OCI-M1 (cell line): ENCODE results near the gene HUWE1.
"Not testable (repeated sequence)": the region's sequence is repeated elsewhere in the genome, so short reads cannot be mapped to it uniquely, and the experiment has no call there.

Experiments used
- DNase-seq: peaks from one replicate; lab custom pipeline; 2025; lab: John Stamatoyannopoulos, UW

HUWE1 gene, protein sequence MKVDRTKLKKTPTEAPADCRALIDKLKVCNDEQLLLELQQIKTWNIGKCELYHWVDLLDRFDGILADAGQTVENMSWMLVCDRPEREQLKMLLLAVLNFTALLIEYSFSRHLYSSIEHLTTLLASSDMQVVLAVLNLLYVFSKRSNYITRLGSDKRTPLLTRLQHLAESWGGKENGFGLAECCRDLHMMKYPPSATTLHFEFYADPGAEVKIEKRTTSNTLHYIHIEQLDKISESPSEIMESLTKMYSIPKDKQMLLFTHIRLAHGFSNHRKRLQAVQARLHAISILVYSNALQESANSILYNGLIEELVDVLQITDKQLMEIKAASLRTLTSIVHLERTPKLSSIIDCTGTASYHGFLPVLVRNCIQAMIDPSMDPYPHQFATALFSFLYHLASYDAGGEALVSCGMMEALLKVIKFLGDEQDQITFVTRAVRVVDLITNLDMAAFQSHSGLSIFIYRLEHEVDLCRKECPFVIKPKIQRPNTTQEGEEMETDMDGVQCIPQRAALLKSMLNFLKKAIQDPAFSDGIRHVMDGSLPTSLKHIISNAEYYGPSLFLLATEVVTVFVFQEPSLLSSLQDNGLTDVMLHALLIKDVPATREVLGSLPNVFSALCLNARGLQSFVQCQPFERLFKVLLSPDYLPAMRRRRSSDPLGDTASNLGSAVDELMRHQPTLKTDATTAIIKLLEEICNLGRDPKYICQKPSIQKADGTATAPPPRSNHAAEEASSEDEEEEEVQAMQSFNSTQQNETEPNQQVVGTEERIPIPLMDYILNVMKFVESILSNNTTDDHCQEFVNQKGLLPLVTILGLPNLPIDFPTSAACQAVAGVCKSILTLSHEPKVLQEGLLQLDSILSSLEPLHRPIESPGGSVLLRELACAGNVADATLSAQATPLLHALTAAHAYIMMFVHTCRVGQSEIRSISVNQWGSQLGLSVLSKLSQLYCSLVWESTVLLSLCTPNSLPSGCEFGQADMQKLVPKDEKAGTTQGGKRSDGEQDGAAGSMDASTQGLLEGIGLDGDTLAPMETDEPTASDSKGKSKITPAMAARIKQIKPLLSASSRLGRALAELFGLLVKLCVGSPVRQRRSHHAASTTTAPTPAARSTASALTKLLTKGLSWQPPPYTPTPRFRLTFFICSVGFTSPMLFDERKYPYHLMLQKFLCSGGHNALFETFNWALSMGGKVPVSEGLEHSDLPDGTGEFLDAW (N-terminal part only)

DNA sequence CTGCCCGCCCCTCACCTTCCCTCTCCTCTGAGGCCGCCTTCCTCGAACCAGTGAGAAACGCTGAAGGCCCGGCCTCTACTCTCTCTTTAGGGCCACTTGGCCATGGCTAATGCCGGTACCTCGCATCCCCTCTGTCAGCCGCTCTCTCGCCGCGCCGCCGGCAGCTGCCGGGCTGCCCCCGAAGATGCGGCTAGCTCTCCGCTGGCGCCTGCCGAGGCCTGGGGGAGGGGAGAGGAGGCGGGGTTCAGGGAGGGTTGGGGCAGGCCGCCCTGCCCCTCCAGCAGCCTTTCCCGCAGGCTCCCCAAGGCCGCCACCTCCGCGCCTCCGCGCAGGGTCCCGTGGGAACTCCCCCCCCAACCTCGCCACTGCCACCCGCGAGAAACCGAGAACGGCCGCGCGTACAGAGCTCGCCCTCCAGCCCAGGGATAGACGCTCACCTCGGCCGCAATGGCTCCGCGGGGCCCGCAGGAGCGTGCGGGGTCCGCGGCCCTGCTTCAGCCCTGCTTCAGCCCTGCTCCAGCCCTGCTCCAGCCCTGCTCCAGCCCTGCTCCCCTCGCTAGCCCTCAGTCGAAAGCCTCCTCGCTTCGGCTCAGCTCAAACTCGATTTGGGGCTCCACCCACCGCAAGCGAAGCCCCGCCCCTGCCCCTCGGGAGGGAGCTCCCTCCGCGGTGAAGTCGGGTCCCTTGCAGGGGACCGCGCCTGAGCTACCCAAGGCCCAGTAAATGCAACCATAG lies at the start of gene HUWE1:
Gene HUWE1 (minus strand): TSS at position 569 of the 735 bp plus-strand sequence. CDS start 32,612 bp downstream, outside the sequence.
- DNase-seq, result peak; percentile 88

DNA sequence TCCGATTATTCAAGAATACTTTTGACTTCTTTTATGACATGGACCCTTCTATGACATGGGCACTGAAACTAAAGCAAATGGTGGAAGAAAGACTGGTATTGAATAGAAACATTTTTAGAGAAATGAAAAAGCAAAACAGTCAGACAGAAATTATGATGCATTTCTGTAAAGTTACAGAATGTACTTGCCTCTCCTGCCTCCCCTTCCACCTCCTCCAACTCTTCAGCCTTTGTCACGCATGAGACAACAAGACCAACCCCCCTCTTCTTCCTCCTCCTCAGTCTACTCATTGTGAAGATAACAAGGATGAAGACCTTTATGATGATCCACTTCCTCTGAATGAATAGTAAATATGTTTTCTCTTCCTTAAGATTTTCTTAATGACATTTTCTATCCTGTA lies 46.3 kb upstream of the HUWE1 start:
- no peak for DNase-seq

DNA sequence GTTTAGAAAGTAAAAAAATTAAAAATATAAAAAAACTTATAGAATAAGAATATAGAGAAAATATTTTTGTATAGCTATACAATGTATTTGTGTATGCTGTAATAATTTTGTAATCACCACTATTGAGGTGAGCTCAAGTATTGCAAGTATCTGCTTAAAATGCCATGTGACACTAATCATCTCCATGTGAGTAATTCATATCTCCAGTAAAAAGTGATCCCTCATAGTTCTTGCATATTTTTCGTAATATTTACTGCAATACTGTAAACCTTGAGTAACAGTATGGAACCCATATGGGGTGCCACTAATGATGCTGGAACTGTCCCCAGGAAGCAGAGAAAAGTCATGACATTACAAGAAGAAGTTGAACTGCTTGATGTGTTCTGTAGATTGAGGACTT lies 43.2 kb upstream of the HUWE1 start:
- no peak for DNase-seq

DNA sequence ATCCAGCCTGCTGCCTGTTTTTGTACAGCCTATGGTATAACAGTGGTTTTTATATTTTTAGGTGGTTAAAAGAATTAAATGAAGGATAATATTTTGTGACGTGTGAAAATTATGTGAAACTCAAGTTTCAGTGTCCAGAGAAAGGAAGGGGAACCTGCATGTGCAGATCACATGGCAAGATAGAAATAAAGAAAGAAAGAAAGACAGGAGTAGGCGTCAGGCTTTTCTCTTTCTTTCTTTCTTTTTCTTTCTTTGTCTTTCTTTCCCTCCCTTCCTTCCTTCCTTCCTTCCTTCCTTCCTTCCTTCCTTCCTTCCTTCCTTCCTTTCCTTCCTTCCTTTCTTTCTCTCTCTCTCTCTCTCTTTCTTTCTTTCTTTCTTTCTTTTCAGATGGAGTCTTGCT lies 42.0 kb upstream of the HUWE1 start:
- no peak for DNase-seq

DNA sequence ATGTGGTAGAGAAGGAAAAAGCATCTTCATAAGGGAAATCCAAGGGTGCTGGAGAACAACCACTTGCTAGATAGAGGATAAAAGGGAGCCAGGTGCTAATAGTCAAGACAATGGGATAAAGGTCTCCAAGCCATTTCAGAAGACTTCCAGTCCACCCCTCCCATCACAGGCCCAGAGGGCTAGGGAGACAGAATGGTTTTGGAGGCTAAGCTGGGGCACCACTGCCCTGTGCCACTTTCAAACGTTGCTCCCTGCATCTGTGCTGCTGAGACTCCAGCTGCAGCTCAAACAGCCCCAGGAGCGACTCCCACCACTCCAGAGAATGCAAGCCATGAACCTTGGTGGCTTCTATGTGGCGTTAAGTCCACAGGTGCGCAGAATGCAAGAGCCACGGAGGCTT lies 38.4 kb upstream of the HUWE1 start:
- DNase-seq, result no peak

DNA sequence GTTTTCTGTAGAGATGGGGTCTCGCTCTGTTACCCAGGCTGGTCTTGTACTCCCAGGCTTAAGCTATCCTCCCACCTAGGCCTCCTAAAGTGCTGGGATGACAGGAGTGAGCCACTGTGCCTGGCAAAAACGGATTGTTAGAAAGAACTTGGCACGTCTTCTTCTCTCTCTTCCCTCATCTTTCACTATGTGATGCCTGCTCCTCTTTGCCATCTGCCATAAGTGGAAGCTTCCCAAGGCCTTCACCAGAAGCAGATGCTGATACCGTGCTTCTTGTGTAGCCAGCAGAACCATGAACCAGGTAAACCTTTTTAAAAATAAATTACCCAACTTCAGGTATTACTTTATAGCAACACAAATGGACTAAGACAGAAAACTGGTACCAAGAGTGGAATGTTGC lies 36.9 kb upstream of the HUWE1 start:
- no peak for DNase-seq

DNA sequence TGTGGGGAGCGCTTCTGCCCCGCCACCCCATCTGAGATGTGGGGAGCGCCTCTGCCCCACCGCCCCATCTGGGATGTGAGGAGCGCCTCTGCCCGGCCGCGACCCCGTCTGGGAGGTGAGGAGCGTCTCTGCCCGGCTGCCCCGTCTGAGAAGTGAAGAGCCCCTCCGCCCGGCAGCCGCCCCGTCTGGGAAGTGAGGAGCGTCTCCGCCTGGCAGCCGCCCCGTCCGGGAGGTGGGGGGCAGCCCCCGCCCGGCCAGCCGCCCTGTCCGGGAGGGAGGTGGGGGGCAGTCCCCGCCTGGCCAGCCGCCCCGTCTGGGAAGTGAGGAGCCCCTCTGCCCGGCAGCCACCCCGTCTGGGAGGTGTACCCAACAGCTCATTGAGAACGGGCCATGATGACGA lies 35.1 kb upstream of the HUWE1 start:
- not testable (repeated sequence) for DNase-seq

DNA sequence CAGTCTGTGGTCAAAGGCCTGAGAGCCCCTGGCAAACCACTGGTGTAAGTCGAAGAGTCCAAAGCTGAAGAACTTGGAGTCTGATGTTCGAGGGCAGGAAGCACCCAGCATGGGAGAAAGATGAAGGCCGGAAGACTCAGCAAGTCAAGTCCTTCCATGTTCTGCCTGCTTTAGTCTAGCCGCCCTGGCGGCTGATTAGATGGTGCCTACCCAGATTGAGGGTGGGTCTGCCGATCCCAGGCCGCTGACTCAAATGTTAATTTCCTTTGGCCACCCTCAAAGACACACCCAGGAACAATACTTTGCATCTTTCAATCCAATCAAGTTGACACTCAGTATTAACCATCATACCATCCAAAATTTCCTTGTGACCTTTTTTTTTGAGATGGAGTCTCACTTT lies 33.1 kb upstream of the HUWE1 start:
- not testable (repeated sequence) for DNase-seq

DNA sequence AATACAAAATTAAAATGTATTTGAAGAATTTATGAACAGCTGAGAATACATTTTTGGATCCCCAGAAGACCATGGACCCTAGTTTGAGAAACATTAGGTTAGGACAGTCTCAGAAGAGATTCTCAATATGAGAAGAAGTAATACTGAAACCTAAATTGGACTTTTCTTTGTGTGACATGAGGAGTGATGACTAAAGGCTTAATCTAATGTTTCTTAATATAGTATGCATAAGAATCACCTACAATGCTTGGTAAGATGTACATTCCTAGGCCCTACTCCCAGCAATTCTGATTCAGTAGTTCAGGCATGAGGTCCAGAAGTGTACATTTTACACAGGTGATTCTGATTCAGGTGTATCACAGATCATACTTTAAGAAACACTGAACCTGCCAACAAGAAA lies 31.6 kb upstream of the HUWE1 start:
- DNase-seq, result no peak

DNA sequence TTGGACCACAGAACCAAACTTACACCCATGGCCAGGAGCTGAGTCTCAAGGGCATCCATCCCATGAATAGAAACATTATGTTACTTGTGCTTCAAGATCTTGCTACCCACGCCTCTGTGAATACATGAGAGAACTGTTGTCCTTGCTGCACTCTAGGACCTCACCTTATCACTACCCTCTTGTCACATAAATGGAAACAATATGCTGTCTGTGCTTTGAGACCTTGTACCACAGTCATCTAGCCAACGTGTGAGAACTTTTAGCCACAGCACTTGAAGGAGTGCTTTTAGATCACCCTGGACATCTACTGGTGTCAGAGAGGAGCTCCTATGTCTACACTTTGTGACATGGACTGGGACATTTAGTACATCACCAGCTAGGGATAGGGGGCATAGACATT lies 30.7 kb upstream of the HUWE1 start:
- no peak for DNase-seq

DNA sequence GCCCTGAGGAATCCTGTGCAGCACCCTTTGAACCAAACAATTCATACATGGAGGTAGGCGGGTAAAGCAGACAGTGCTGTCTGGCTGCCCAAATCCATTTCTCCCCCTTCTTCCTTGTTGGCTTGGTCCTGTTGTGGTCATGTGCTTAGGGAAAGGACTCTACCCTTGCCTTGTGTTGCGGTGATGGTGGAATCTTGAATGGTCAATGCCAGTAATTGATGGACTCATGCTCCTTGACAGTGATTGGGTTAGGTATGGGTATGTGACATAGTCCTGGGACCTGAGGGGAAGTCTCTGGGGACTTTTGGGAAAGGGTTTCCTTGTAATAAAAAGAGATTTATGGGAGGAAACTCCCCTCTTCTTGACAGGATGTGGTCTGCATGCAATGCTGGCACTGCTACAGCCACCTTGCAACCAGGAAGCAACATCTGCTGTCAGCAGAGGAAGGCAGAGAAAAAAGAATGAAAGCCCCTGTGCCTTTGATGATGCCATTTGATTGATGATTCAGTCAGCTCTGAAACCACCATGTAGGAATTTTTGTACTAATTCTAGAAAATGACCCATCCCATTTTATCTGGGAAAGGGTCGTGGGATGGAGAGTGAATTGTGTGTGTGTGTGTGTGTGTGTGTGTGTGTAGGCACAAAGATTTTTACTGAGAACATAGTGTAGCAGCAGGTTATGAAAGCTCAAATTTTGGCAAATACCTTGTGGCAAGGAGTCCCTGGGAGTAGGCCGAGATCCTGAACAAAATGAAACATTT lies 30.0 kb upstream of the HUWE1 start:
- no peak for DNase-seq

DNA sequence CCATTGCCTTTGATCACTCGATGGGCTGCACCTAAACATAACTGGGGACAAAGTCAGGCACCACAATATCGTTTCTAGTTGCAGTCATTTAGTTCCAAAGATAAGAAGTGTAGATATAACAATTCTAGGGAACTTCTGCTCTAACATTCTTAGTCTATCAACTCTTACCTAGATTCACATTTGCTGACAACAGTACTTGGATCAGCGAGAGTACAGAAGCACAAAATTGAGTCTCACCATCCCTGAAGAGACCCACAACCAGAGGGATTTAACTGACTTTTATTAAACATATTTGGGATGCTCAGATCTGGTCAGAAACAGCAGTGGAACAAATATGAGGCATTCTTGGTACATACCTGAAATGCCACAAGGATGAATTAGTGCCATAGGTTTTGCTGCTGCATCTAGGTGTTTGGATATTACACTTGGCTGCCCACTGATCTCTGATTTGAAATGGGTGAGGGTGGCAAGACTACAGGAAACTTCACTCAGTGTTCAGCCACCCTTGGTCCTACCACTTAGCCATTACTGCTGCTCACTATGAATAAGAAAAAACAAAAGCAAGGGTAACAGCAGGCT lies 28.9 kb upstream of the HUWE1 start:
- no peak for DNase-seq

DNA sequence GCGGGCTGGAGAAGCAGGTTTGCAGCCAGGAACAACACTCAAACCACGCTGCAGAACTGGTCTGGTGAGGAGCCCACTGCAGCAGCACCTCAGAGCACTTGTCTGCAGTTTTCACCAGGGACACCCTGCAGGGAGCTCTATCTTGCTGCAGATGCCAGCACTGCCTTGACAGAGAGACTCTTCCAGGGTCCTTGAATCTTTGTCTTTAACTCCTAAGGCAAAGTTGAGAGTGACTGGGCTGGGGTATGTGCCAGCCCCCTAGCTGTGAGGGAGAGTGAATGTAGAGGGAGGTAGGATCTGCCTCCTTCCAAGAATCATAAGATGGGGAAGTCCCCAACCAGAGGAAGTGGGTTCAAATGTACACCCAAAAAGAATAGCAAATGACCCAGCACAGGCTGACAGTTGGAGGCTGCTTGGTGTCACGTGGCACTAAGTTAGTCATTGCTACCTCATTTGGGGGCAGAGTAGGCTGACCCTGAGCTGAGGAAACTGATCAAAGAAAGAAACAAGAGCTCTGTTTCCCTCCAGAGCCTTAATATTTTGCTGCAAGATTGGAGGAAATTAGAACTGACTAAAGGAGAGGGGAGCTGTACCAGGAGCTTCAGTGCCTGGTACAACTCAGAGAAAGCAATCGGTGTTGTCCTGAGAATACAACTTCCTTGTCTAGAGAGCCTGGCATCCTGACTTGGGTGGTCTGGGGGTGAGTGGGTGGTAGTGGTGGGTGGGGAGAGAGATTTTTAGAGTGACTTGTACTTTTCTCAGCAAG lies 28.2 kb upstream of the HUWE1 start:
- peak; percentile 81 for DNase-seq

DNA sequence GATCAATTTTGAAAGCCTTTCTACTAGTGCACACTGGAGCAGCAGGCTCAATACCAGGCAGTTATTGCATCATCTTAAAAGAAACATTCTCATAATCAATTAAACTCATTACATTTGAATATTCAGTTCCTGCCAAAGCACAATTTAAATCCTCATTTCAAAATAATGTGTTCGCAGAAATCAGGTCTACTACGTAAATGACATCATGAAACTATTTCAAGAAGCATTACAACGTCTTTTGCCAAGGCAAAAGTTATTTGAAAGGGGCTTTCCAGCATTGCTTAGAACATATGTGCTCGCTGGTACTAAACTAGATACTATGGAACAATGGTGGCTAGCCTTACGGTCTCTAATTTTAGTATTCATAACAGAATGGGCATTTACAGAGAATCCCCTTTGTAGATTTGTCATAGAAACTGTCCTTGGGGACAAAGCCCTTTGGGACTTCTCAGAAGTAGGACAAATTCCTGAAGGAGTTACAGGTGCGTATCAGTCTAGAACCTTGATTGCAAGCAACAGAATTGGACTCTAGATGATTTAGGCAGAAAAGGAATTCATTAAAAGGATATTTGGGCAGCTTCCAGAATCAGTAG lies 27.6 kb upstream of the HUWE1 start:
- DNase-seq, result peak; percentile 39

DNA sequence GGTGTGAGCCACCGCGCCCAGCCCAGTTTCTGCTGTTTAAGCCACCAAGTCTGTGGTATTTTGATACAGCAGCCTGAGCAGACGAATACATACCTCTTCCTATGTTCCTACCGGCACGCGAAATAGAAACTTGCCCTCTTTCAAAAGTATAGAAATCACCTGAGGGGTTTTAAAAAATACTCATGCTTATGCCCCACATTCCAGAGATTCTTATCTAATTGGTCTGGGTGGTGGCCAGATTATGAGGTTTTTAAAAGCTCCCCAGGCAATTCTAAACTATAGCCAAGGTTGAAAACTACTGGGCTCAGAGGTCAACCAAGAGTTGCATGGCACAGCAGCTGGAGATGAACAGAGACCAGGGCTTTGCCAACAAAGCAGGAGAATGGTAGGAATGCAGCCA lies 24.9 kb upstream of the HUWE1 start:
- no peak for DNase-seq

DNA sequence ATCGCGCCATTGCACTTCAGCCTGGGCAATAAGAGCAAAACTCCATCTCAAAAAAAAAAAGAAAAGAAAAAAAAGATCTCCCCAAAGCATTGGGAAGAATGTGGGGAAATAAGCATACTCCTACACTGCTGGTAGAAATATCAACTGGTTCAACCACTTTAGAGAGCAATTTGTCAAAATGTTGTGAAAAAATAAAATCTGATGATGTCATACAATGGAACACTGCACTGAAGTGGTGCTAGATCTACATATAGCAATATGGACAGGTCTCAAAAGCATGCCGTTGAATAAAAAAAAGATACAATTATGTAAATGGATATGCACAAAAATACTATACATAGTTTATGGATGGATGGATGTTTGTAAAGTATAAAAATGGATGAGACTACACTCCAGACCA lies 18.3 kb upstream of the HUWE1 start:
- DNase-seq, result no peak

DNA sequence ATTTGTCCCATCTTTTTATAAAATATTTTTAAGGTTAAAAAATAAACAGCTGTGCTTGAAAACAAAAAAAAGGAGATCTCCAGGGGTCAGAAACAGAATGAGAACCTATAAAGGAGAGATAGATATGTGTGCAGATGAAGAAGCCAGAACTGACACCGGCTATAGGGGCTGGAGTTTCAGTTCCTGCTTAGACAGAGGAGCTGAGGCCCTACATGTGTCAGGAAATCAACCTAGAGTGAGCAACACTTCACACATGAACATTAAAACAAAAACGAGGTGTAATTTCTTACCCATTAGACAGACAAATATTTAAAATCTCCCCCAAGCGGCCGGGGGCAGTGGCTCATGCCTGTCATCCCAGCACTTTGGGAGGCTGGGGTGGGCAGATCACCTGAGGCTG lies 17.8 kb upstream of the HUWE1 start:
- no peak for DNase-seq

DNA sequence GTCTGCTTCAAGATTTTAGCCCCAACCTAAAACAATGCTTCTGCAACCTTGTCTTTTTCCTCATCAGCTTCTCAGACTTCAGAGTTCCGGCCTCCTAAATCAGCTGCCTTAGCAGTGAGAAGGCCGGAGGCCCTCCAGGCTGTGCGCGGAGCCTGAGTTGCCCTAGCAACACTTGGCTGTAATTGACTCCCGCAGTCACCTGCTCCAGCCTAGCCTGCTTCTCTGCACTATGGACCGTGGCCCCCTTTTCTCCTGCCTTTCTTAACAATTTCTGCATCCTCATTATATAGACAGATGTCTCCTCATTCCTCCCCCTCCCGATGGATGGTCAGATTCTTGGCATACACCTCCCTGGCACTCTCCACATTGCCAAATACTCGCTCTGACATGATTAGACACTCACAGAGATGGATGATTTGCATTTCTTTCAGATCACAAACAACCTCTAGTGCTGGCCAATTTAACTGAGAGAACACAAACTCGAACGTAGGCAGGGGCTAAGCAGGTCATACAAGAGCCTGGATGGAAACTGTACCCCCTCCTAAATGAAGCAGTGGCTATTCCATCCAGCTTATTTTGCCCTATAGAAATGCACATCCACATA lies 9.5 kb upstream of the HUWE1 start:
- DNase-seq, result no peak

DNA sequence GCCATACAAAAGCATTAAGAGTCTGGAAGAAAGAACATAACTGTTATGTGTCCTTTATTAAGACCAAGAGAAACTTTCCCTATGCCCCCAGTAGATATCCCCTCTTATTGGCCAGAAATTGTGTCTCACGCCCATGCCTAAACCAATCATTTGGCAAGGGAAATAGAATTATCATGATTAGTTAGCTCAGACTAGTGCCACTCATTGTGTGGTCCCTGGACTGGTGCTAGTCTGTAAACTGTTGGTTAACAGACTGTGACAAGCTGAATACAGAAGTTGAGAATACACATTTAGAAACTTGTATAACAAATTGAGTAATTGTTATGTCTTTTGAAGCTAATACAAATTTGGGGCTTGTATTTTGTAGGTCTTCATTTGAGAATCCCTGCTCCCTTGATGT lies 8.1 kb upstream of the HUWE1 start:
- no peak for DNase-seq
